ENCODE measurements around the gene DEPDC1B.

Gene DEPDC1B

DNA sequence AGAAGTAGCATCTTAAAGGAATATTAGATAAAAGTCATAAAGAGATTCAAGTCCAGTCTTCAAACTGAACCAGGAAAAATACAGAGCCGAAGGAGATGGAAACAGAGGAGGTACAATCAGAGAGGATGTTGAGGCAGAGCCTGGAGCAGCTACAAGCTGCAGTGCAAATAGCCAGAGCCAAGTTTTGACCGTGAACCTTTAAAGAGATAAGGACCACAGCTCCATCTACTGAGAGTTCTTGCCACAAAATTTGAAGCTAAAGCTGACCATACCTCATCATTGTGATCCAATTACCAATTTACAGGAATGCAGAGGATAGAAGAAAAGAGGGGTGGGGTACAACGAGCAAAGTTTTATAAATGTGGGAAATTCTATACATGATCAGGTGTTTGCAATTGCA is 10.4 kb upstream of the DEPDC1B start:
- no peaks in the 10 kb centered on the region for H4K20me1 ChIP-seq (ENCODE audit: insufficient read depth)
- H3K4me2 ChIP-seq = no peak overlapping the region
- TF ChIP-seq, protein P1, sequence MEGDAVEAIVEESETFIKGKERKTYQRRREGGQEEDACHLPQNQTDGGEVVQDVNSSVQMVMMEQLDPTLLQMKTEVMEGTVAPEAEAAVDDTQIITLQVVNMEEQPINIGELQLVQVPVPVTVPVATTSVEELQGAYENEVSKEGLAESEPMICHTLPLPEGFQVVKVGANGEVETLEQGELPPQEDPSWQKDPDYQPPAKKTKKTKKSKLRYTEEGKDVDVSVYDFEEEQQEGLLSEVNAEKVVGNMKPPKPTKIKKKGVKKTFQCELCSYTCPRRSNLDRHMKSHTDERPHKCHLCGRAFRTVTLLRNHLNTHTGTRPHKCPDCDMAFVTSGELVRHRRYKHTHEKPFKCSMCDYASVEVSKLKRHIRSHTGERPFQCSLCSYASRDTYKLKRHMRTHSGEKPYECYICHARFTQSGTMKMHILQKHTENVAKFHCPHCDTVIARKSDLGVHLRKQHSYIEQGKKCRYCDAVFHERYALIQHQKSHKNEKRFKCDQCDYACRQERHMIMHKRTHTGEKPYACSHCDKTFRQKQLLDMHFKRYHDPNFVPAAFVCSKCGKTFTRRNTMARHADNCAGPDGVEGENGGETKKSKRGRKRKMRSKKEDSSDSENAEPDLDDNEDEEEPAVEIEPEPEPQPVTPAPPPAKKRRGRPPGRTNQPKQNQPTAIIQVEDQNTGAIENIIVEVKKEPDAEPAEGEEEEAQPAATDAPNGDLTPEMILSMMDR (conservative IDR thresholded peaks at IDR 0.05; ENCODE audit: low read depth, low read length) = no peak
- H3K27me3 ChIP-seq (ENCODE audit: insufficient read depth, low read depth) = no peaks in the 10 kb centered on the region
- no peaks in the 10 kb centered on the region for H3K4me1 ChIP-seq (ENCODE audit: low read depth, poor library complexity, severe bottlenecking)
- no peak overlapping the region for H2AFZ ChIP-seq (ENCODE audit: low read depth)
- no peak overlapping the region for H3K27ac ChIP-seq
- H3K79me2 ChIP-seq (ENCODE audit: insufficient read depth, low read depth) = no peaks in the 10 kb centered on the region
- H3K36me3 ChIP-seq (ENCODE audit: insufficient read depth) = no peaks in the 10 kb centered on the region
- H3K9ac ChIP-seq = no peak overlapping the region
- no peak overlapping the region for H3K4me3 ChIP-seq (IDR thresholded peaks at IDR 0.05; ENCODE audit: insufficient read depth, low read depth, low read length)

DNA sequence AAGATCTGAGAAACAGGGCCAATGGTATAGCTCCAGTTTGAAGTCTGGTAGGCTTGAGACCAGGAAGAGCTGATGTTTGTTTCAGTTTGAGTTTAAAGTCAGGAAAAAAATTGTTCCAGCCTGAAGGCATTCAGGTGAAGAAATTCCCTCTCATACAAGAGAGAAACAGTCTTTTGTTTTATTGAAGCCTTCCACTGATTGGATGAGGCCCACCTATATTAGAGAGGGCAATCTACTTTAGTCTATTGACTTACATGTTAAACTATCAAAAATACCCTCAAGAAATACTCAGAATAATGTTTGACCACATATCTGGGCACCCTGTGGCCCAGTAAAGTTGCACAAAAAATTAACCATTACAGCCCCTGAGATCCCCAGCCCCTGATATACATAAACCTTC is 5.2 kb upstream of the DEPDC1B start:
- H2AFZ ChIP-seq (ENCODE audit: low read depth) = no peak overlapping the region
- no peaks in the 10 kb centered on the region for H3K36me3 ChIP-seq (ENCODE audit: insufficient read depth)
- no peak overlapping the region for H3K9ac ChIP-seq
- H4K20me1 ChIP-seq (ENCODE audit: insufficient read depth) = no peaks in the 10 kb centered on the region
- no peaks in the 10 kb centered on the region for H3K79me2 ChIP-seq (ENCODE audit: insufficient read depth, low read depth)
- H3K4me2 ChIP-seq = no peak overlapping the region
- TF ChIP-seq, protein P1 (conservative IDR thresholded peaks at IDR 0.05; ENCODE audit: low read depth, low read length) = no peak
- no peak overlapping the region for H3K27ac ChIP-seq
- H3K4me1 ChIP-seq (ENCODE audit: low read depth, poor library complexity, severe bottlenecking) = peaks cover 8% of the 10 kb centered on the region
- H3K4me3 ChIP-seq (IDR thresholded peaks at IDR 0.05; ENCODE audit: insufficient read depth, low read depth, low read length) = no peak overlapping the region
- H3K27me3 ChIP-seq (ENCODE audit: insufficient read depth, low read depth) = no peaks in the 10 kb centered on the region

DNA sequence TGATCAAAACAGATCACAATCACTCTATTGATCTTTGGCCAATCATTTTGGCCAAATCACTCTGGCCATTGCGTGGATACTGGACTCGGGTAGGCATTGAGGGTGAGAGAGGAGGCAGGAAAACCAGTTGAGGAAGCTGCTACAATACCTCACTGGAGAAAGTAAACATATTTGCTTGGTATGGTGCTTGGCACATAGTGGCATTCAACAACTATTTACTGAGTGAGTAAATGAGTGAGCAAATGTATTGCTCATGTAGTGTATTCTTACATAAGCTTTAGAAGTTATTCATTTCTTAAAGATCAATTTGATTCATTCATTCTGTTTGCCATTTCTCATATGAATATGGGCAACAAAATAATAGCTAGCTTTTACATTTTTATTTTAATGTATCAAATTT is 4.0 kb upstream of the DEPDC1B start:
- Histone ChIP-seq H3K9ac (no peak overlapping the region), H2AFZ (ENCODE audit: low read depth) (no peak overlapping the region), H3K36me3 (ENCODE audit: insufficient read depth) (no peaks in the 10 kb centered on the region), H3K4me1 (ENCODE audit: low read depth, poor library complexity, severe bottlenecking) (peaks cover 9% of the 10 kb centered on the region), H3K4me3 (IDR thresholded peaks at IDR 0.05; ENCODE audit: insufficient read depth, low read depth, low read length) (no peak overlapping the region), H4K20me1 (ENCODE audit: insufficient read depth) (no peaks in the 10 kb centered on the region), H3K79me2 (ENCODE audit: insufficient read depth, low read depth) (peaks cover 2% of the 10 kb centered on the region; the same call in 1 of the 2 replicates), H3K27ac (no peak overlapping the region), H3K27me3 (ENCODE audit: insufficient read depth, low read depth) (no peaks in the 10 kb centered on the region), H3K4me2 (no peak overlapping the region)
- TF ChIP-seq, protein P1 (conservative IDR thresholded peaks at IDR 0.05; ENCODE audit: low read depth, low read length) = no peak

DNA sequence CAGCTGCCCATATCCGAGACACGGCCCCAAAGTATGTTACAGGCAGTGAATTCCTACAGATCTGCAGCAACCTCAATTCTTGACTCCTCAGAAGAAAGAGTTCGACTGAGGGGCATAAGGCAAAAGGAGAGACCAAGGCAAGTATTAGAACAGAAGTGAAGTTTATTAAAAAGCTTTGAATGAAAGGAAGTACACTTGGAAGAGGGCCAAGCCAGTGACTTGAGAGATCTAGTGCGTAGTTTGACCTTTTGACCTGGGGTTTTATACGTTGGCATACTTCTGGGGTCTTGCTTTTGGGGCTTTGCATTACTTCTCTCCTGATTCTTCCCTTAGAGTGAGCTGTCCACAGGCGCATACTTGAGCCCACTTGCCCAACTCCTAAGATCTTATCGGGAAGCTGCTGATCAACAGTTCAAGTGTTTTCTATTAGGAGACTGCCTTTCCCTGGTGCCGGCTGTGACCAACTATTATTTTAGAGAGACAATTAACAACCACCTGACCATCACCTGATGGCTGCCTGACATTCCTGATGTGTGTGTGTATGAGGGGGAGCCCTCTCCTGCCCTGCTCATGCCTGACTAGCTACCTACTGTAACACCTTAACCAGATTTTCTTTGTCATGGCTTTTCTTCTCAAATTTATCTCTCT is 1.5 kb upstream of the DEPDC1B start:
- H4K20me1 ChIP-seq (ENCODE audit: insufficient read depth) = no peaks in the 10 kb centered on the region
- peaks cover 27% of the 10 kb centered on the region; the same call in 1 of the 2 replicates for H3K79me2 ChIP-seq (ENCODE audit: insufficient read depth, low read depth)
- H3K27me3 ChIP-seq (ENCODE audit: insufficient read depth, low read depth) = no peaks in the 10 kb centered on the region
- H3K36me3 ChIP-seq (ENCODE audit: insufficient read depth) = no peaks in the 10 kb centered on the region
- H3K4me3 ChIP-seq (IDR thresholded peaks at IDR 0.05; ENCODE audit: insufficient read depth, low read depth, low read length) = no peak overlapping the region
- peak overlapping the region; percentile 95; the same call in 1 of the 2 replicates for H2AFZ ChIP-seq (ENCODE audit: low read depth)
- peaks cover 26% of the 10 kb centered on the region for H3K4me1 ChIP-seq (ENCODE audit: low read depth, poor library complexity, severe bottlenecking)
- no peak overlapping the region for H3K9ac ChIP-seq
- H3K4me2 ChIP-seq = peak overlapping the region; percentile 85; the same call in 1 of the 2 replicates
- TF ChIP-seq, protein P1 (conservative IDR thresholded peaks at IDR 0.05; ENCODE audit: low read depth, low read length) = no peak
- no peak overlapping the region for H3K27ac ChIP-seq

All from KMS-11 (cell line).